Erythroblast (primary cell): ENCODE measurements around the gene CPN2.

Experiments
- DNase-seq, 2 experiments: peaks; one replicate each; lab custom pipeline; 2025; lab: John Stamatoyannopoulos, UW
- GATA1 ChIP-seq: IDR thresholded peaks from 2 replicates; pipeline ENCODE4 v1.6.1; 2011; ENCODE audit warnings: low read depth, mild to moderate bottlenecking, control low read depth, low read length, moderate library complexity
- POLR2A ChIP-seq: IDR thresholded peaks from 2 replicates; pipeline ENCODE4 v1.6.1; 2011; ENCODE audit warnings: mild to moderate bottlenecking, low read length

The CPN2 gene

DNA sequence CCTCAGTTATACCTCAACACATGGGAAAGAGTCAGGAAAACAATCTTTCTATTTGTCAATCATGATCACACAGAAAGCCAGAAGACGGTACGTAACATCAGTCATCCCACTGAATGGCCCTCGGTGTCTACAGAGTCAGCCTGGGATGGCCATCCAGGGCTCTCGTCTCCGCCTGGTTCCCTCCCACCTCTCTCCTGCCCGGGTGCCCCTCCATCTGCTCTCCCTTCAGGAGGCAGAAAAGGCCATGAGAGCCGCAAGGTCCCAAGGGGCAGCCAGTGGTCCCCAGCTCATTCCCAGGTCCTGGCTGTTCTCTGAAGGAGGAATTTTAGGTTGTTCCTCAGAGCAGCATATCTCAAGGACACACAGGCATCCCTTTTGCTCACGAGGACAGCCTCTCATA, 22.8 kb upstream of the CPN2 start:
- TF ChIP-seq POLR2A (no peak), GATA1 (no peak)
- no peak for DNase-seq

GRCh38 chr3:194373028-194373427, 21.9 kb upstream of the CPN2 start:
- no peak for DNase-seq
- TF ChIP-seq POLR2A (no peak), GATA1 (no peak)

- TF ChIP-seq POLR2A (no peak), GATA1 (no peak)
Measured at GRCh38 chr3:194370753-194371152, 19.6 kb upstream of the CPN2 start.

DNA sequence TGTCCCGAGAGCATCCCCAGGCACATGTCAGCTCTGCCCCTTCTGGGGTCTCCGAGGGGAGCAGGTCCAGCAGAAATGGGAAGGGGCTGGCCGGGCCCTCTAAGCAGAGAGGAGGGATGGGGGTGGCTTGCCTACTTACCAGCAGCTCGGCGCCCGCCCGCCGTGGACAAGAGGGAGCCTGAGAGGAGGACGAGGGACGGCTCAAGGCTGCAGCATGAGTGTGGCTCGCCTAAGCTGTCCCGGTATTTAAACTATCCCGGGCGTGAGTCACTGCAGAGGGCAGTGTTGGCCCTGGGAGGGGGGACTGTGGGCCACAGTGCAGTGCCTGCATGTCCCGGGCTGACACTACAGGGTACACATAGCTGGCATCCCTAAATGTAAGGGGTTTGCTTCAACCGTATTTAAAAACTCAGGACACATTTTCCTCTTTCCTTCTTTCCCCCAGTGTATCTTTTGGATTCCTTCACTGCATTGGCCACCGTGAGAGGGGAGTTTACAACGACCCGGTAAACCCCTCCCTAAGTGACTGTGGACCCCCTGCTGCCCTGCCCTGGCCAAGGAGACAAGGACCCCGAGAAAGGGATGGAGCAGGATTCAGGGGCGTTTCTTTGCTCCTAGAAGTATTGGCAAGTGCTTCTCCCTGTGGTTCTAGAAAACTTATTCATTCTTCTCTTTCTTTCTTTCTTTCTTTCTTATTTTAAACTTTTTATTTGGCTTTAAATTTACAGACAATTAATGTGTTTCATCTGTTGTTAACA, 18.6 kb upstream of the CPN2 start, which contains the start of gene LRRC15:
TSS of gene LRRC15 (minus strand) at position 222 of the 758 bp plus-strand sequence. CDS start 8,700 bp downstream, outside the sequence.
- DNase-seq = no peak
- TF ChIP-seq GATA1 (no peak), POLR2A (no peak)

More at GRCh38 chr3:194370753-194371152, 19.6 kb upstream of the CPN2 start:
- DNase-seq = no peak

GRCh38 chr3:194368918-194369317, 17.8 kb upstream of the CPN2 start:
- DNase-seq = no peak
- no peak for TF ChIP-seq GATA1
- TF ChIP-seq POLR2A = no peak

GRCh38 chr3:194367992-194368841, 17.1 kb upstream of the CPN2 start:
- DNase-seq = no peak
- TF ChIP-seq GATA1 = no peak
- TF ChIP-seq POLR2A = no peak

DNA sequence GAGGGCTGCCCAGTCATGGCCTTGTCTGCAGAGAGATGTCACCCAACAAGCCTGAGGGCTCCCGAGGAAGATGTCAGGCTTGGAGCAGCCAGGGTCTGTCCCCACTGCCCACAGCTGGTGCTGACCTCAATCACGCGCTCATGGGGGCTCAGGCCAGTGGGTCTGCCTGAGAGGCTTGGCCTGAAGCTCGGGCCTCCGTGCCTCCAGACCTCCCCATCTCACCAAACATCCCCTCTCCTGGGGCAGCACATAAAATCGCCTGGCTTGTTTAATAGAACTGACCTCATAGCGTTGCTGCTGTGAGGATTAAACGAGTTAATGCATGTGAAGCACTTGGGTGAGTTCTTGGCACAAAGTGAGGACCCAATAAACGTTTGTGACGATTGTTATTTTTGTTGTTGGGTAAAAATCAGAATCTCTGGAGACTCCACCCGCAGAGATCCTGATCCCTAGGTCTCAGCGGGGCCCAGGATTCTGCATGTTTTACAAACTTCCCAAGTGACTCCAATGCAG, 14.9 kb upstream of the CPN2 start:
- DNase-seq = no peak
- TF ChIP-seq POLR2A (no peak), GATA1 (no peak)

GRCh38 chr3:194365526-194365925, 14.4 kb upstream of the CPN2 start:
- DNase-seq = no peak
- TF ChIP-seq POLR2A = no peak
- no peak for TF ChIP-seq GATA1

DNA sequence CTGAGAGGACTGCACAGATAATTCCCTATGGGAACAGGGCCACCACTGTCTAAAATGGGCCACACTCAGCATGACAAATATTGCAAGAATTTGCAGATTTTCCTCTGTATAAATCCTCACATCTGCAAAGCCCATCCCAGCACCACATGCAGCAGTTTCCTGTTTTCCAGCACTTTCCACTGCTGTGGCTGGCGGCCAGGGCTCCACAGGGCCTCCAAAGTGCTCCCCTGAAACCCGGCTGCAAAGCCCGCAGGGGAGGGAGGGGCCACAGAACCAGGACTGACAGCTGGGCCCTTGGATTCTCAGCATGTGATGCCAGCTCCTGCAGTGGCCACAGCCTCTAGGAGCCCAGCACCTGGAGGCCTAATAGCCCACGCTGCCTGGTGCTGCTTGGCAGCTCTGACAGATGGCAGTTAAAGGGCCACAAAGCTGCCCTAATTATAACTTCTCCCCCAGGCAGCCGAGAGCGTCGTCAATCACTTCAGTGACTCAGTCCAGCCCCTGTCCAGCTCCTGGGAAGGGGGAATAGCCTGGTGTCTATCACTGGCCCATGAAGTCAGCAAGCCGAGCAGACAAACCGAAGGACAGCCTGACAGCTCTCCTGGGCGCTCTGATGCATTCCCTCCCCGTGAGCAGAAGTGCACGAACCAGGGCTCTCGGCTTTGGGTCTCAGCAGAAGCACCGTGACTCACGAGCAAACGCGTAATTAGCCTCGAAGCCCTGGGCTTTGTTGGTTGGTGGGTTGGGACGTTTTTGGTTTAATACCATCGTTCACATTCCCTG, 13.7 kb upstream of the CPN2 start:
- DNase-seq = no peak

DNA sequence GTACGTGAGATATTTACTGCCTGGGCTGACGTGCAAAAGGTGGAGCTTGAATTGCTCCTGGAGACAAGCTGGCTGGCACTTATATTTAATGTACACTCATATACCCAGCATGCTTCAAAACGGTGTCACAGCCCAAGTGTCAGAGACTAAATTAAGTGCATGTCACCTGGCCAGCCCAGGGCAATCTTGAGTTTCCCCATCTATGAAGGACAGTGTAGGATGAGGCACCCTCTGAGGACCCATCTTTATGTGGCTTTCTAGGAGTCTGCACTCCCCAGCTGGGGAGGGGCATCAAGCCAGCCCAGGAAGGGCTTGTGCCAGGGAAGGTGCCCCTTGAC, 13.2 kb upstream of the CPN2 start:
- TF ChIP-seq GATA1 (no peak), POLR2A (no peak)
- no peak for DNase-seq

More for the DNA sequence above, 13.7 kb upstream of the CPN2 start:
- no peak for TF ChIP-seq GATA1

DNA sequence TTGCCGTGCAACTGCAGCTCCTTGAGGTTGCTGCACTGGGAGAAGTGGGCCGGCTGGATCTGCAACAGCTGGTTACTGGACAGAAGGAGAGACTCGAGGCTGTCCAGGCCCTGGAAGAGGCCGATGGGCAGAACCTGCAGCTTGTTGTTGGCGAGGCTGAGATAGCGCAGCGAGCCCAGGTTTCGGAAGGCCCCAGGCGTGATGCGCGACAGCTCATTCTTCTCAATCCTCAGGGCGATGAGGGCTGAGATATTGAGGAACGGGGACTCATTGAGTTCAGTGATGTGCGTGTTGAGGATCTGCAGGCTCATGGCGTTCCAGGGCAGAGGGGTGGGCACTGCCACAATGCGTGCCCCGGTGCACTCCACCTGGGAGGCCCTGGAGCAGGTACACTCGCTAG, 9.4 kb upstream of the CPN2 start:
- TF ChIP-seq POLR2A (no peak), GATA1 (no peak)
- no peak for DNase-seq

- no peak for DNase-seq
- TF ChIP-seq POLR2A (no peak), GATA1 (no peak)
Measured at GRCh38 chr3:194357681-194358080, 6.6 kb upstream of the CPN2 start.

DNA sequence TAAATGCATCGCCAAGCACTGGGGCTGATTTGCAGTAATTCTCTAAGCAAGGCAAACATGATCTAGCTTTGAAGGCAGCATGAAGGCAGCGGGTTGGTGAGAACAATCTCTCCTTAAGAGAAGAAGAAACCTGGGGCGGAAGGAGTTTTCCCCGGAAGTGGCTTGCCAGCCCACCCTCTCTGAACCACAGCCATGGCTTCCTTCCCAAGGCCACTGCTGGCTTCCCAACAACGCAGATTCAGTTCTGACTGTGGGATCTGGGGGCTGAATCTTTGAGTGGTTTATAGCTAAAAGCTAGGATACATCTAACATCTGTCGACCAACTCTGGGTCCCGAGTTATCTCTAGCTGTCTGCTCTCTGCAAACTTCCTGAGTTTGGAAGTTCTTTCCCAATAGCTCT, 4.3 kb upstream of the CPN2 start:
- no peak for DNase-seq
- TF ChIP-seq POLR2A (no peak), GATA1 (no peak)
